Keratinocyte (primary cell): ENCODE data around the gene WDR70.

Source experiments
- CTCF ChIP-seq, 3 experiments: IDR thresholded peaks in 1 of 3; conservative IDR thresholded peaks in 1 of 3; optimal IDR thresholded peaks in 1 of 3; 2 replicates in 2 of 3; 3 replicates in 1 of 3; pipeline versions ENCODE3 to v1.5.1; 2011; ENCODE audit warnings: low read length in 3 of 3, mild to moderate bottlenecking in 3 of 3, moderate library complexity in 2 of 3, control low read depth in 1 of 3, inconsistent platforms in 1 of 3; ENCODE audit not compliant: insufficient read depth in 2 of 3; ENCODE audit errors: extremely low read depth in 1 of 3
- EZH2 ChIP-seq: IDR thresholded peaks from one replicate; pipeline ENCODE4 v1.6.1; 2012; ENCODE audit warnings: inconsistent platforms, mild to moderate bottlenecking, low read length, moderate library complexity

GRCh38 chr5:37437711-37438110 is 58.6 kb downstream of the WDR70 start:
- TF ChIP-seq CTCF (optimal IDR thresholded peaks at IDR 0.05 in 1 of 3, IDR thresholded peaks at IDR 0.05 in 1 of 3, conservative IDR thresholded peaks at IDR 0.05 in 1 of 3; ENCODE audit: extremely low read depth in 1 of 3, insufficient read depth in 2 of 3, low read length in 3 of 3): no peak
- no peak for TF ChIP-seq EZH2
